Measurements from ENCODE around the gene DOLK.
A peak's percentile ranks its signal among the peaks of the same experiment; 100 is the strongest.

Gene DOLK

DNA sequence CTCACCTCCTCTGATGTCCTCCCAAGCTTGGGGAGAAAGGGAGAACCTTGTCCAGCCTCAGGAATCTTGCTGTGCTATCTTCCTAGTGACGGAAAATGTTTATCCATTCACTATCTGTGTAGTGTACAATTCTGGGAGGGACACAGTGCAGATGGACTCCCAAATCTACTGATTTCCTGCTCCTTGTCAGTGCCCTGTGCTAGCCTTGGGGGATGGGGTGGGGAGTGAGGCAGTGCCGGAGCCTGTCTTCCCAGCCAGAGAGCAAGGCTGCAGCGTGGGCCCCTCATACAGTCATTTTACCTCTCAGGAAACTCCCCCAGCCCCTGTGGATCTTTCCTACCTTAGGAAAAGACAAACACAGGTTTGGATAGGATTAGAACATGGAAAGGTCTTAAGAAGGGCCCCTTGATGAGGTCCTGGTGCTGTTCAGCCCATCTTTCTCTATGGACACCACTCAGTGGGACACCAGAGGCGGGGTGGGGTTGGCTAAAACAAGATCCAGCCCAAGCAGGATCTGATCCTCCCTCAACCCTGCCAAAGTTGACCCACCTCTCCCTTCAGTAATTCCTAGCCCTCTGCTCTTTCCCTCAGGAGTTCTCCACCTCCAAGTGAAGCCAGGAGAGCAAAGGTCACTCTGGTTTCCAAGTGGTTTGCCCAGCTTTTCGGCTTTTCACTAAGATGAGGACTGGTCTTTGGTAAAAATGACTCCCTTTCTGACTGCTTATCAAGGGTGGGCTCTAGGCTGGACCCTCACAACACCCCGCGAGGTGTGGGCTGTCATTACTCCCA lies 3.4 kb downstream of the DOLK start:
- TF ChIP-seq GATA1 (IDR thresholded peaks at IDR 0.05; ENCODE audit: low read depth, low read length) = no peak
- no peak for TF ChIP-seq POLR2A (IDR thresholded peaks at IDR 0.05; ENCODE audit: low read length)
- no peak for DNase-seq

DNA sequence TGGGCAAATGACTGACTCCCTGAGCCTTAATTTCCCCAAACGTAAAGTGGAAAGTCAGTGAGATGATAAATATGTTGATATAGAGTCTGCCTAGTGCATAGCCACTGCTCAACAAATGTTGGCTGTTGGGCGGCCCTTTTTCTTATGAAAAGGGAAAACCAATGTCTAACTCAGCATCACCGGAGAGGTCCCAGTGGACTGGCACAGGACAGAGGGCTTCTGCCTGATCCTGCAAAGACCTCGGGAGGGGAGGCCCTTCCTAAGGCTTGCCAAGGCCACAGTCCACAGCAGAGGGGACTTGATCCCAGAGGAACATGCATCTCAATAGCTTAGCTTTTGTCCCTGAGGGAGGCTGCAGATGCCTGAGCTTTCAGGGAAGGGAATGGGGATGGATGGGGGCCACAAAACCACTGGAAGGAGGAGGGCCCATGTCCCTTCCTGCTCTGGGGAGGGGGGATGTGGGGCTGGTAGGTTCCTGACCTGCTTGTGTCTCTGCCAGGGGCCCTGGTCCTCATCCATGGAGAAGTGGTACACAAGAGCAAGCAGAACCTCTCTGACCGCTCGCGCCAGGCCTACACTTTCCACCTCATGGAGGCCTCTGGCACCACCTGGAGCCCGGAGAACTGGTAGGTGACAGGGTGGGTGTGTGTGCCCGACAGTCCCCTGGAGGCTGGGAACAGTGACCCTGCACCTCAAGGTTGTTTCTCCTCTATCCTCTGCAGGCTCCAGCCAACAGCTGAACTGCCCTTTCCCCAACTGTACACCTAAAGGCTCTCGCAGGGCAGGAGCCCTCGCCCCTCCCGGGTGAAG lies 6.3 kb downstream of the DOLK start:
- DNase-seq = no peak
- no peak for TF ChIP-seq GATA1 (IDR thresholded peaks at IDR 0.05; ENCODE audit: low read depth, low read length)
- no peak for TF ChIP-seq POLR2A (IDR thresholded peaks at IDR 0.05; ENCODE audit: low read length)

DNA sequence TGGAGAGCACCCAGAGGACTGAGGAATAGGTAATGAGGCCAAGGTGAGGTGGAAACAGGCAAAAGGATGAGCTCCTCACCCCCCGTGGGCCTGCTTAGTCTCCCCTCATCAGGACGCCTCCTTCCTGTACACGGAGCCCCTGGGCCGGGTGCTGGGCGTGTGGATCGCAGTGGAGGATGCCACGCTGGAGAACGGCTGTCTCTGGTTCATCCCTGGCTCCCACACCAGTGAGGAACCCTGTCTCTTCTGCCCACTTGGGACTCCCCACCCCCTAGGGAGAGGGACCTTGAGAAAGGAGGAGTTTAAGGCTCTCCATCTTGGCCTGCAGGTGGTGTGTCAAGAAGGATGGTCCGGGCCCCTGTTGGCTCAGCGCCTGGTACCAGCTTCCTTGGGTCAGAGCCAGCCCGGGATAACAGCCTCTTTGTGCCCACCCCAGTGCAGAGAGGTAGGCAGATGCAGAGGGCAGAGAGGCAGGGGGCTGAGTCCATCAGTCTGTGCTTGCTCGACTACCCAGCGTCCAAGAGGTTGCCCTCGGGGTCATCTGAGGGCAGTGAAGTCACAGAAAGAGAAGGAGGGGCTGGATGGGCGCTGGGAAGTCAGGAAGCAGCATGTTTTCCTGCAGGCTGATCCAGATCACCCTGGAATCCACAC lies 7.0 kb downstream of the DOLK start:
- TF ChIP-seq POLR2A (IDR thresholded peaks at IDR 0.05; ENCODE audit: low read length) = no peak
- no peak for TF ChIP-seq GATA1 (IDR thresholded peaks at IDR 0.05; ENCODE audit: low read depth, low read length)

DNA sequence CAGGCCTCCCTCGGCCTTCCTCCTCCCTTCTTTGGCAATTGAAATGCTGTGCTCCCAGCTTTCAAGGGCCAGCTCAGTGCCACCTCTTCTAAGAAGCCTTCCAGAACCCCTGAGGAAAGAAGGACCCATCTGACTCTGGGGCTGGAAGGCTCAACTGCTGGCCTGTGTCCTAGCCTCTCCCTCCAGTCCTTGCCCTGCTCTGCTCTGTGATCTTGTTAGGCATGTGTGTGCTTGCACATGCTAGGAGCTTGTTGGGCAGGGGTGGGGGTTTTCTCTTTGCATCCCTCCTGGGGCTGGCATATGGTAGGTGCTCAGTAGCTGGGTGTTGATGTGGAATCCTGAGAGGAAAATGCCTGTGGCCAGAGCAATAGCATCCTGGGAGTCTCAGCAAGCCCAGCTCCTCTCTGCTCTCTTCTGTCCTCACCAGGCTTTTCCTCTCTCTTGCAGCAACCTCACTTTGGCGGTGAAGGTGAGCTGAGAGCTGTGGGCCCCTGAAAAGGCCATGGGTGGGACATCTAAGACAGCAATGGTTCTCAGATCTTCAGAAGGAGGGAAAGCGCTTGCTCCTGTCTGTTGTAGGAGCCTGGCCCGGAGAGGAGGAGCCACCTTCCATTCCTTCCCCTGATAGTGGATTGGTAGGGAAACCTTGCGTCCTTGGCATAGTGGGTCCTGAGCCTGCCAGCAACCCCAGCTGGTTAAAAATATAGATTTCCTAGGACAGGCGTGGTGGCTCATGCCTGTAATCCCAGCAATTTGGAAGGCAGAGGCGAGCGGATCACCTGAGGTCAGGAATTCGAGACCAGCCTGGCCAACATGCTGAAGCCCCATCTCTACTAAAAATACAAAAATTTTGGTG lies 9.9 kb downstream of the DOLK start:
- no peak for DNase-seq
- TF ChIP-seq GATA1 (IDR thresholded peaks at IDR 0.05; ENCODE audit: low read depth, low read length) (no peak), POLR2A (IDR thresholded peaks at IDR 0.05; ENCODE audit: low read length) (no peak)

More for the DNA sequence above, 7.0 kb downstream of the DOLK start:
- DNase-seq = no peak

DNA sequence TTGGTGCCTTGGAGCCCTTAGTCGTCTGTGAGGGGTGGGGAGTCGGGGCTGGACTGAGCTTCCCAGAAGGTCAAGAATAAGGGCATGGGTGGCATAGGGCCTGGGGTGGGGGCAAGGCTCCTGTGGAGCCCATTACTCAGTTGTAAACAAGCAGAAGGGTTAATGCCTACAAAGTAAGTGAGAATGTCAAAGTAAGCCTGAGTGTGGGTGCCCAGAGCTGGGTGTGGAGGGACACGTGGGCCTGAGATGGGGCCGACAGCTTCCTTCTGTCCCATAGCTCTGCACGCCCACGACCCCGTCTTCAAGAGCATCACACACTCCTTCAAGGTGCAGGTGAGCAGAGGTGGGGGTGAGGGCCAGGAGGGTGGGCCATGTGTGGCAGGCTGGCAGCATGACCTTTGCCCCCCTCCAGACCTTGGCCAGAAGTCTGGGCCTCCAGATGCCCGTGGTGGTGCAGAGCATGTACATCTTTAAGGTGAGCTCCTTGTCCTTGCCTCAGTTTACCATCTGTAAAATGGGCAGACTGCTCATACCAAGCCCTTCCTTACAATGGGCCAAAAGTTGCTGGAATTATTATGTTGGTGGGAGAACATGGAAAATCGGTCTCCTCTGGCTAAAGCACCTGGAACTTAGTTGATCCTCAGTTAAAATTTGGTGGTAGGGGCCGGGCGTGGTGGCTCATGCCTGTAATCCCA lies 11.1 kb downstream of the DOLK start:
- TF ChIP-seq GATA1 (IDR thresholded peaks at IDR 0.05; ENCODE audit: low read depth, low read length) = no peak
- no peak for TF ChIP-seq POLR2A (IDR thresholded peaks at IDR 0.05; ENCODE audit: low read length)
- DNase-seq = no peak

DNA sequence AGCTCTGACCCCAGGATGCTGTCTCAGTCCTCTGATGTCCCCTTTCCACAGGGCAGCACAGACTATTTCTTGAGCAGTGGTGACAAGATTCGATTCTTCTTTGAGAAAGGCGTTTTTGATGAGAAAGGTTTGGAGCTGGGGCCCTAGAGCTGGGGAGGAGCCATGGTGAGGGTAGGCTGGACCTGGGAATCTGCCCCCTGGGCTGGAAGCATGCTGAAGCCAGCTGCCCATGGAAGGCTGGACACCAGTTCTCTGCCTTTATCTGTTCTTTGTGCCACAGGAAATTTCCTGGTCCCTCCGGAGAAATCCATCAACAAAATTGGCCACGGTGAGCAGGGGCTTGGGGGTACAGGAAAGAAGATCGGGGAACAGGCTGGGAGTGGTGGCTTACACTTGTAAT lies 13.7 kb downstream of the DOLK start:
- TF ChIP-seq GATA1 (IDR thresholded peaks at IDR 0.05; ENCODE audit: low read depth, low read length) = no peak
- no peak for TF ChIP-seq POLR2A (IDR thresholded peaks at IDR 0.05; ENCODE audit: low read length)
- DNase-seq = no peak

DNA sequence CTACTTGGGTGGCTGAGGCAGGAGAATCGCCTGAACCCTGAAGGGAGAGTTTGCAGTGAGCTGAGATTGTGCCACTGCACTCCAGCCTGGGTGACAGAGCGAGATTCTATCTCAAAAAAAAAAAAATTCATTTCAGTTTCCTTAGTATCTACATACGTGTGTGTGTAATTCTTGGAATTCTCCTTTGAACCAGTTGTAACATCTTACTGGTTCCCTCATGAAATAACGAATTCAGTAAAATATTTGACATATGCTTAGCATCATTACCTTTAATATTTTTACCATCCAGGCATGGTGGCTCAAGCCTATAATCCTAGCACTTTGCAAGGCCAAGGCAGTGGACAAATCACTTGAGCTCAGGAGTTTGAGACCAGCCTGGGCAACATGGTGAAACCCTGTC lies 17.8 kb downstream of the DOLK start:
- no peak for DNase-seq
- TF ChIP-seq GATA1 (IDR thresholded peaks at IDR 0.05; ENCODE audit: low read depth, low read length) (no peak), POLR2A (IDR thresholded peaks at IDR 0.05; ENCODE audit: low read length) (no peak)

DNA sequence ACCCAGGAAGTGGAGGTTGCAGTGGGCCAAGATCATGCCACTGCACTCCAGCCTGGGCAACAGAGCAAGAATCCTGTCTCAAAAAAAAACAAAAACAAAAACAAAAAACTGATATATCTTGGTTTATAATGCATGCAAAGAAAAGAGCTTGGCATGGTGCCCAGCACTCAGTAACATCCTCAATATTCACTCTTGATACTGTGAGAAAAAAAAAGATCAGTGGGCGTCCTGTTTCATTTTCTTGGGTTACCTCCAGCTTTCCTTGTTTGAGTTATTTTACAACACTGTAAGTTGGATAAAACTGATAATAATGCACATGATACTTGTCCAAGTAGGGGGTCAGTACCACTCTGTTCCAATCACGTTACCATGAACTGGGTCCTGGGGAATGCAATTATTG lies 18.8 kb downstream of the DOLK start:
- no peak for DNase-seq
- TF ChIP-seq GATA1 (IDR thresholded peaks at IDR 0.05; ENCODE audit: low read depth, low read length) = no peak
- no peak for TF ChIP-seq POLR2A (IDR thresholded peaks at IDR 0.05; ENCODE audit: low read length)

DNA sequence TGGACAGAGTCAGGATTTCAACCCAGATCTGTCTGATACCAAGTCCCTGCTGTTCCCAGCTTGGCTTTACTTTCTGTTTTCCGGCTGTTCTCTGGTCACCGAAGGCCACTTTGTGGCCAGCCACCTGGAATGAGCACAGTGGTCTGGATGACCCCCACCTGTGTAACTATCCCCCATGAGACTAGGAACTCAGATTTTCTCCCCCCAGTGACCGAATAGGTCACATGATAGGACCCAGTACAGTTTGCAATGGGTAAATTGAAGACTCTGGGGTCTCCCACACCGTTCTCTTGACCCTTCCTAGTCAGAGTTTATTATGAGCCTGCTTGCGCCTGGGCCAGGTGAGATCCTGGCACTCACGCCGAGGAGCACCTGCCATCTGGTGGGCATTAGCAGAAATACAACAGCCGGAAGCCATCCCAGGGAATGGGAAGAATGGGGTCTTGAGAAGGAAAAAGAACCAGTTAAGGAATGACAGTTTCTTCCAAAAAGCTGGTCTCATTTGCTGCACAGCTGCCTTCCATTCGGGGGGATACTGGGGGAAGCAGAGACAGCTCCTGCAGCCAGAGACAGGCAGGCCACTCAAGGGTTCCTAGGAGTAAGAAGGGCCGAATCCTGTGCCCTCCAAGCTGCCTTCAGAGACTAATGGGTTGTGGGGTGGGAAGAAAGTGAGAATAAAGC lies 19.5 kb downstream of the DOLK start:
- peak; percentile 42 to 73 for DNase-seq
- TF ChIP-seq POLR2A (IDR thresholded peaks at IDR 0.05; ENCODE audit: low read length) (no peak), GATA1 (IDR thresholded peaks at IDR 0.05; ENCODE audit: low read depth, low read length) (no peak)

DNA sequence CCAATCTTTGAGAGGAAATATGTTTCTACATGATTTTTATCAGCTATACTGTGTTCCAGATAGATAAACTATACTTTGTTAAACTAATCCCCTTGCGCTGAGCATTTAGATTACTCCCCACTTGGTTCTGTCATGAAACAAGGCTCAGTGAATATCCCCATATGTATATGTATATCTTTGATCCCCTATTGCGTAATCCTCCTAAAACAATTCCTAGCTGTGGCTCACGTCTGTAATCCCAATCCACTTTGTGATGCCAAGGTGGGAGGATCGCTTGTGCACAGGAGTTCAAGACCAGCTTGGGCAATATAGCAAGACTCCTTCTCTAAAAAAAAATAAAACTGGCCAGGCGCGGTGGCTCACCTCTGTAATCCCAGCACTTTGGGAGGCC lies 23.9 kb downstream of the DOLK start:
- TF ChIP-seq POLR2A (IDR thresholded peaks at IDR 0.05; ENCODE audit: low read length) = no peak
- TF ChIP-seq GATA1 (IDR thresholded peaks at IDR 0.05; ENCODE audit: low read depth, low read length) = no peak
- DNase-seq = peak in 1 of 2 experiments; percentile 25

DNA sequence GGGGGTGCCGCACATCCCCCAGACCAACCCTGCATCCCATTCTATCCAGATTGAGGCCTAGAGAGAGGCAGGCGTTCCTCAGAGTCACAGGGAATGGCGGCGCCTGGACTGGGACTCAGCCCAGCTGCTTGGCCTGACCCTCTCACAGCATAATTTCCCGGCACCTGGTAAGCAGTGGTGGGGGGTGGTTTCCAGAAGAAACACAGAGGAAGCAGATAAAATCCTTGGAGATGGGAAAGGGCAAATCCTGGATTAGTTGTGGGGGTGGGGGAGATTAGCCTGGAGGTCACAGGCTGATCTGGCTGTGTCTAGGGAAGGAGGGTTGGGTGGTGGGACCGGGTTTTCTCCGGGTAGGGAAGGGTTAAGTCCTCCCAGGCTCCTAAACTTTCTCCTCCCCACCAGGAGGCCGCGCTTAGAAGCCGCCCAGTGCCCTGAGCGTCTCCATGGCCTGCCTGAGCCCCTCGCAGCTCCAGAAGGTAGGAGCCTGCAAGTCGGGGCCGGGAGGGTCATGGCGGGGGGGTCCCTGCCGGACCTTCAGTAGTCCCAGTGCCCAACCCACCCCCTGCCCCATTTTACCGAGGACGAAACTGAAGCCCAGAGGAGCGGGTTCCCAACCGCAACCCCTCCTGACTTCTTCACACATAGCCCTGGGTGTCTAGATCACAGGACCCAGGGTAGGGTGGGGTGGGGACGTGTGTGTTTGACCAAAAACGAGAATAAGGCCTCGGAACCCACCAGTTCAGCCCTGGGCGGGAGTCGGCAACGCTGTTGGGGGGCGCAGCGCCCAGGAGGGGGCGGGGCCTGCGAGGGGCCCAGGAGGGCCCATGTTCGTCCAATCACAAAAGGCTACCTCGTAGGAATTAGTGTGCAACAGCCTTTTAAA lies 25.3 kb downstream of the DOLK start:
- TF ChIP-seq GATA1 (IDR thresholded peaks at IDR 0.05; ENCODE audit: low read depth, low read length) = no peak
- TF ChIP-seq POLR2A (IDR thresholded peaks at IDR 0.05; ENCODE audit: low read length) = no peak
- peak; percentile 35 to 40 for DNase-seq
